HEK293 (cell line): ENCODE results near the gene BMAL1.

Experiments used
- CTCF ChIP-seq: fragments of 450-650 bp; formaldehyde crosslinking; IDR thresholded peaks from 2 replicates; pipeline ENCODE4 v1.5.1; 2016; ENCODE audit warnings: missing biosample characterization, missing genetic modification characterization
- INSM2 ChIP-seq: fragments of 450-650 bp; formaldehyde crosslinking; IDR thresholded peaks from 2 replicates; pipeline ENCODE4 v1.5.1; 2016; ENCODE audit warnings: missing biosample characterization, missing genetic modification characterization
- TSHZ1 ChIP-seq: fragments of 450-650 bp; formaldehyde crosslinking; IDR thresholded peaks from 2 replicates; pipeline ENCODE4 v1.5.1; 2016; ENCODE audit warnings: missing biosample characterization, missing genetic modification characterization, borderline replicate concordance
- ZBTB49 ChIP-seq: fragments of 450-650 bp; formaldehyde crosslinking; IDR thresholded peaks from 2 replicates; pipeline ENCODE4 v1.5.1; 2016; ENCODE audit warnings: missing biosample characterization, missing genetic modification characterization, low read depth
- ZFP37 ChIP-seq: fragments of 450-650 bp; formaldehyde crosslinking; IDR thresholded peaks from 2 replicates; pipeline ENCODE4 v1.5.1; 2016; ENCODE audit warnings: missing biosample characterization, missing genetic modification characterization
- ZNF24 ChIP-seq: fragments of 450-650 bp; formaldehyde crosslinking; IDR thresholded peaks from 2 replicates; pipeline ENCODE4 v1.5.1; 2016; ENCODE audit warnings: missing biosample characterization, missing genetic modification characterization
- ZNF514 ChIP-seq: fragments of 450-650 bp; formaldehyde crosslinking; IDR thresholded peaks from 2 replicates; pipeline ENCODE4 v1.5.1; 2016; ENCODE audit warnings: missing biosample characterization, missing genetic modification characterization

GRCh38 chr11:13294771-13295579 lies 17.4 kb downstream of the BMAL1 start:
- TF ChIP-seq ZNF514 (no peak), CTCF (tag by site-specific recombination) (no peak), ZBTB49 (tag by site-specific recombination) (no peak), INSM2 (no peak), TSHZ1 (tag by site-specific recombination) (no peak), ZFP37 (tag by site-specific recombination) (no peak), ZNF24 (tag by site-specific recombination) (no peak)
